Measurements from ENCODE around the gene RRAS2.

DNA sequence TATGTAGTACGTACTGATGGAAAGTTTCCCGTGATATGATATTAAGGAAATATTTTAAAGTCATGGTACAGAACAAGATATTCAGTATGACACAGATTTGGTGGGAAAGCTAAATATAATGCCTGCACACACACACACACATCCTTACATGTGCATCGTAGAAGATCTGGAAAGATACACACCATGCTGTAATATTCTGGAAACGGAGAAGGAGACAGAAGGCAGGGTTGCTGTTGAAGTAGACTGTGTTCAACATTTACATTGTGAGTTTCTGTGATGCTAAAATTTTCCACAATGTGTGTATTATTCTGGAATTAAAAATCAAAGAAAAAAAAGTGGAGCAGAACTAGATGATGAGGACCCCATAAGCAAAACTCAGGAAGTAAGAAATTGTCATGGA is 118.0 kb downstream of the RRAS2 start:
- TF ChIP-seq POLR2A (IDR thresholded peaks at IDR 0.05): no peak
- TF ChIP-seq, protein P1, sequence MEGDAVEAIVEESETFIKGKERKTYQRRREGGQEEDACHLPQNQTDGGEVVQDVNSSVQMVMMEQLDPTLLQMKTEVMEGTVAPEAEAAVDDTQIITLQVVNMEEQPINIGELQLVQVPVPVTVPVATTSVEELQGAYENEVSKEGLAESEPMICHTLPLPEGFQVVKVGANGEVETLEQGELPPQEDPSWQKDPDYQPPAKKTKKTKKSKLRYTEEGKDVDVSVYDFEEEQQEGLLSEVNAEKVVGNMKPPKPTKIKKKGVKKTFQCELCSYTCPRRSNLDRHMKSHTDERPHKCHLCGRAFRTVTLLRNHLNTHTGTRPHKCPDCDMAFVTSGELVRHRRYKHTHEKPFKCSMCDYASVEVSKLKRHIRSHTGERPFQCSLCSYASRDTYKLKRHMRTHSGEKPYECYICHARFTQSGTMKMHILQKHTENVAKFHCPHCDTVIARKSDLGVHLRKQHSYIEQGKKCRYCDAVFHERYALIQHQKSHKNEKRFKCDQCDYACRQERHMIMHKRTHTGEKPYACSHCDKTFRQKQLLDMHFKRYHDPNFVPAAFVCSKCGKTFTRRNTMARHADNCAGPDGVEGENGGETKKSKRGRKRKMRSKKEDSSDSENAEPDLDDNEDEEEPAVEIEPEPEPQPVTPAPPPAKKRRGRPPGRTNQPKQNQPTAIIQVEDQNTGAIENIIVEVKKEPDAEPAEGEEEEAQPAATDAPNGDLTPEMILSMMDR (IDR thresholded peaks at IDR 0.05): no peak

All from Peyer's patch (tissue), 4 donors.